GM12878 (cell line): ENCODE data around the gene TRAF2. TPM values are rescaled to one million over a fixed set of nuclear protein-coding genes. Genes with fewer than 3 reads are reported as not detected.
A peak's percentile ranks its signal among the peaks of the same experiment; 100 is the strongest.

Source experiments
- ATAC-seq: fragments of 200-7000 bp; cut with Tn5 transposase; 3 replicates; pipeline ENCODE4 v1.9.1; 2020; ENCODE audit warnings: mild to moderate bottlenecking, moderate library complexity
- BruUV-seq: library from RNA; stranded (reverse); fragments of 400-500 nt; replicated peaks from 2 replicates; lab custom pipeline; 2021; lab: Mats Ljungman, UMichigan
- CTCF ChIA-PET: fragments of 300-600 bp; sonication (Branson Sonifier 250); formaldehyde crosslinking; extraction: SDS; loops from one replicate; lab custom pipeline; 2021; ENCODE audit warnings: inconsistent platforms; lab: Yijun Ruan, JAX
- POLR2A ChIA-PET: fragments of 350-600 bp; formaldehyde crosslinking; extraction: SDS; loops from one replicate; lab custom pipeline; 2021; ENCODE audit warnings: inconsistent platforms; lab: Charles Lee
- RAD21 ChIA-PET: fragments of 300-600 bp; sonication (Branson Sonifier 250); formaldehyde crosslinking; loops from one replicate; lab custom pipeline; 2023; ENCODE audit warnings: antibody characterized with exemption; ENCODE audit not compliant: unreplicated experiment; lab: Charles Lee
- SMC1A ChIA-PET: fragments of 300-600 bp; sonication (Branson Sonifier 250); formaldehyde crosslinking; loops from one replicate; lab custom pipeline; 2023; ENCODE audit not compliant: unreplicated experiment, uncharacterized antibody; lab: Charles Lee
- DNase-seq: peaks from one replicate; pipeline ENCODE4 v3.0.0-alpha.2; 2011; ENCODE audit warnings: low read depth, low spot score
- FAIRE-seq: peaks from 3 replicates; lab custom pipeline; 2011; peaks lifted over from hg19 to GRCh38; lab: Jason Lieb, UNC
- H2AFZ ChIP-seq: 2 replicates; pipeline ENCODE4 v1.6.0; 2011; ENCODE audit warnings: low read depth, low read length, control low read depth; ENCODE audit not compliant: control insufficient read depth
- H3K27ac ChIP-seq: 2 replicates; pipeline ENCODE4 v1.5.1; 2011; ENCODE audit warnings: control low read depth; ENCODE audit not compliant: control insufficient read depth, insufficient read depth
- H3K27me3 ChIP-seq, 2 experiments: replicated peaks in 1 of 2; 2 replicates each; pipeline versions ENCODE4 v1.6.0 to v1.6.1; 2011; ENCODE audit warnings: low read length in 1 of 2; ENCODE audit not compliant: control insufficient read depth in 2 of 2, insufficient read depth in 2 of 2
- H3K36me3 ChIP-seq, 2 experiments: 2 replicates each; pipeline ENCODE4 v1.5.1; 2011; ENCODE audit warnings: low read length in 1 of 2; ENCODE audit not compliant: control insufficient read depth in 2 of 2, insufficient read depth in 2 of 2
- H3K4me1 ChIP-seq: 2 replicates; pipeline ENCODE4 v1.6.1; 2011; ENCODE audit warnings: mild to moderate bottlenecking, low read length, moderate library complexity, mixed read lengths; ENCODE audit not compliant: control insufficient read depth, insufficient read depth
- H3K4me2 ChIP-seq: 2 replicates; pipeline ENCODE4 v1.6.0; 2011; ENCODE audit warnings: control low read depth; ENCODE audit not compliant: control insufficient read depth, insufficient read depth
- H3K4me3 ChIP-seq: fragments of 200-600 bp; sonication (generic); 2 replicates; pipeline ENCODE4 v1.5.1; 2016
- H3K79me2 ChIP-seq: 2 replicates; pipeline ENCODE4 v1.6.0; 2011; ENCODE audit warnings: low read length; ENCODE audit not compliant: control insufficient read depth, insufficient read depth
- H3K9ac ChIP-seq: 2 replicates; pipeline ENCODE4 v1.8.0; 2011; ENCODE audit warnings: low read length, control low read depth, mixed read lengths; ENCODE audit not compliant: control insufficient read depth, insufficient read depth
- H3K9me3 ChIP-seq: replicated peaks from 3 replicates; pipeline ENCODE4 v1.5.1; 2011; ENCODE audit warnings: mild to moderate bottlenecking, low read length; ENCODE audit not compliant: control insufficient read depth, insufficient read depth
- H4K20me1 ChIP-seq: 2 replicates; pipeline ENCODE4 v1.6.0; 2011; ENCODE audit not compliant: control insufficient read depth, insufficient read depth
- KDM1A ChIP-seq: fragments of 200-600 bp; sonication (generic); IDR thresholded peaks from 2 replicates; pipeline ENCODE4 v1.6.1; 2016; ENCODE audit warnings: borderline replicate concordance
- MLLT1 ChIP-seq: fragments of 450-650 bp; IDR thresholded peaks from 2 replicates; pipeline ENCODE4 v1.6.1; 2016; ENCODE audit warnings: mild to moderate bottlenecking
- NR2C1 ChIP-seq: fragments of 450-650 bp; IDR thresholded peaks from 2 replicates; pipeline ENCODE4 v1.6.1; 2017; ENCODE audit warnings: antibody characterized with exemption, mild to moderate bottlenecking, moderate library complexity
- NR2C2 ChIP-seq: IDR thresholded peaks from 2 replicates; pipeline ENCODE4 v1.6.1; 2011; ENCODE audit warnings: borderline replicate concordance, low read depth; ENCODE audit not compliant: control insufficient read depth, insufficient read length
- PBX3 ChIP-seq: IDR thresholded peaks from 2 replicates; pipeline ENCODE4 v1.6.1; 2011; ENCODE audit warnings: mild to moderate bottlenecking, low read depth, low read length, moderate library complexity; ENCODE audit not compliant: insufficient replicate concordance
- PML ChIP-seq: IDR thresholded peaks from 2 replicates; pipeline ENCODE4 v1.6.1; 2012; ENCODE audit warnings: low read length, inconsistent platforms
- POLR2AphosphoS5 ChIP-seq: IDR thresholded peaks from 2 replicates; pipeline ENCODE4 v1.6.1; 2011; ENCODE audit warnings: mild to moderate bottlenecking, low read length, inconsistent platforms
- WGBS: methylation state at CpG from one replicate; pipeline ENCODE4 v1.1.6; 2016; ENCODE audit warnings: low lambda C conversion rate; ENCODE audit not compliant: insufficient replicate concordance, insufficient coverage; ENCODE audit errors: missing lambda C conversion rate; 5-methylcytosine and 5-hydroxymethylcytosine counted together
- in situ Hi-C: fragments of 300-500 bp; cut with MboI; formaldehyde crosslinking; loops from 9 replicates; pipeline ENCODE4 v1.14.3; 2018; ENCODE audit warnings: mixed read lengths
- intact Hi-C: fragments of 100-400 bp; cut with micrococcal nuclease; formaldehyde crosslinking; loops from one replicate; pipeline ENCODE4 v1.14.2; 2022; ENCODE audit not compliant: unreplicated experiment
- polyA plus RNA-seq, 11 experiments: library from polyadenylated mRNA; depleted of rRNA in 4 of 11; unstranded in 6 of 11; stranded (reverse) in 5 of 11; fragments of >200 nt; fragmentation: Nextera tagmentation in 4 of 11; fragmentation: Illumina TruSeq in 1 of 11; extraction: Ambion mirVana in 4 of 11; extraction: Trizol in 1 of 11; gene quantifications; 1 replicate in 1 of 11; 2 replicates in 10 of 11; pipeline versions ENCODE4 v1.2.1 to v1.2.3, GENCODE V29; 2011 to 2016; ENCODE audit warnings: inconsistent platforms in 2 of 11, missing spikeins in 2 of 11, low read depth in 1 of 11
- total RNA-seq, 4 experiments: library from RNA; depleted of rRNA in 3 of 4; stranded (reverse); fragments of >200 nt in 3 of 4; fragmentation: Illumina TruSeq in 1 of 4; extraction: Trizol in 1 of 4; gene quantifications; 2 replicates each; pipeline versions ENCODE4 v1.2.1 to v1.2.3, GENCODE V29; 2013 to 2021
- TF ChIP-seq, protein P1 (sequence below): fragments of 450-650 bp; IDR thresholded peaks from 2 replicates; pipeline ENCODE4 v1.6.1; 2016; ENCODE audit warnings: mild to moderate bottlenecking, moderate library complexity, borderline replicate concordance

TRAF2 gene
- total and polyA plus RNA-seq, 10 of the 15 experiments (the other 5 are each of a cell fraction or from before 2014, with no cell fraction given), result 0.34 to 39.5 (median 18.7) TPM

- ChIA-PET CTCF (no interaction called here), SMC1A (interaction anchor here (1.2 kb wide), 1 partner anchor 37 kb away, joined by 3 read pairs; no protein-coding TSS in a partner anchor), RAD21 (no interaction called here), POLR2A (no interaction called here)
- FAIRE-seq (no peak), DNase-seq (no peak), ATAC-seq (no peak)
- in situ Hi-C loops, result no loop called here
- 0 out of 2 replicates have a peak, but pooled peaks cover 2% of the 10 kb centered on the region for H4K20me1 ChIP-seq
- H3K9me3 ChIP-seq, result no peaks in the 10 kb centered on the region; the same call in 2 of the 3 replicates
- TF ChIP-seq MLLT1 (no peak), POLR2AphosphoS5 (0 out of 2 replicates have a peak, but pooled peaks have one; percentile 38)
- WGBS, result 53% methylated on average over 11 of the region's 11 CpGs
- H3K36me3 ChIP-seq, result peaks cover 3 to 8% of the 10 kb centered on the region in 2 experiments; a peak in 3 of 4 replicates
- H3K79me2 ChIP-seq, result peaks cover 24% of the 10 kb centered on the region
- BruUV-seq, result TSS peak; percentile 30
- H3K4me3 ChIP-seq, result peak overlapping the region; percentile 97
- no peaks in the 10 kb centered on the region for H3K27me3 ChIP-seq
- intact Hi-C loops, result no loop called here
- H2AFZ ChIP-seq, result no peak overlapping the region
- 0 out of 2 replicates have a peak overlapping the region, but pooled peaks have one; percentile 9 for H3K27ac ChIP-seq
- H3K9ac ChIP-seq, result peak overlapping the region; percentile 83
- H3K4me1 ChIP-seq, result peaks cover 5% of the 10 kb centered on the region
- peak overlapping the region; percentile 96 for H3K4me2 ChIP-seq
These were observed 21.1 kb upstream of the TRAF2 start for GRCh38 chr9:136865041-136865767.

GRCh38 chr9:136865768-136866103 lies 20.6 kb upstream of the TRAF2 start:
- RAD21 ChIA-PET, result no interaction called here
- H3K9ac ChIP-seq, result peak overlapping the region; percentile 83
- H3K27ac ChIP-seq, result peak overlapping the region; percentile 78
- in situ Hi-C loops, result no loop called here
- H3K36me3 ChIP-seq, result peaks cover 3 to 8% of the 10 kb centered on the region in 2 experiments; a peak in 3 of 4 replicates
- ATAC-seq, result peak; percentile 54
- WGBS, result no CpG with 5 or more reads among the region's 20 CpGs
- no peaks in the 10 kb centered on the region; the same call in 2 of the 3 replicates for H3K9me3 ChIP-seq
- BruUV-seq, result no TSS peak
- H3K4me1 ChIP-seq, result peaks cover 5% of the 10 kb centered on the region
- H2AFZ ChIP-seq, result no peak overlapping the region; the same call in 1 of the 2 replicates
- DNase-seq, result no peak
- intact Hi-C loops, result no loop called here
- H3K4me2 ChIP-seq, result peak overlapping the region; percentile 96
- 0 out of 2 replicates have a peak, but pooled peaks cover 2% of the 10 kb centered on the region for H4K20me1 ChIP-seq
- no peak for FAIRE-seq
- CTCF ChIA-PET, result no interaction called here
- SMC1A ChIA-PET, result no interaction called here
- H3K4me3 ChIP-seq, result peak overlapping the region; percentile 97
- POLR2A ChIA-PET, result interaction anchor here (1.0 kb wide), 1 partner anchor 22 kb away, joined by 4 read pairs; no protein-coding TSS in a partner anchor
- peaks cover 24% of the 10 kb centered on the region for H3K79me2 ChIP-seq
- no peaks in the 10 kb centered on the region for H3K27me3 ChIP-seq
- TF ChIP-seq NR2C1 (no peak), KDM1A (no peak), PML (no peak), PBX3 (no peak), NR2C2 (no peak)
- TF ChIP-seq, protein P1, sequence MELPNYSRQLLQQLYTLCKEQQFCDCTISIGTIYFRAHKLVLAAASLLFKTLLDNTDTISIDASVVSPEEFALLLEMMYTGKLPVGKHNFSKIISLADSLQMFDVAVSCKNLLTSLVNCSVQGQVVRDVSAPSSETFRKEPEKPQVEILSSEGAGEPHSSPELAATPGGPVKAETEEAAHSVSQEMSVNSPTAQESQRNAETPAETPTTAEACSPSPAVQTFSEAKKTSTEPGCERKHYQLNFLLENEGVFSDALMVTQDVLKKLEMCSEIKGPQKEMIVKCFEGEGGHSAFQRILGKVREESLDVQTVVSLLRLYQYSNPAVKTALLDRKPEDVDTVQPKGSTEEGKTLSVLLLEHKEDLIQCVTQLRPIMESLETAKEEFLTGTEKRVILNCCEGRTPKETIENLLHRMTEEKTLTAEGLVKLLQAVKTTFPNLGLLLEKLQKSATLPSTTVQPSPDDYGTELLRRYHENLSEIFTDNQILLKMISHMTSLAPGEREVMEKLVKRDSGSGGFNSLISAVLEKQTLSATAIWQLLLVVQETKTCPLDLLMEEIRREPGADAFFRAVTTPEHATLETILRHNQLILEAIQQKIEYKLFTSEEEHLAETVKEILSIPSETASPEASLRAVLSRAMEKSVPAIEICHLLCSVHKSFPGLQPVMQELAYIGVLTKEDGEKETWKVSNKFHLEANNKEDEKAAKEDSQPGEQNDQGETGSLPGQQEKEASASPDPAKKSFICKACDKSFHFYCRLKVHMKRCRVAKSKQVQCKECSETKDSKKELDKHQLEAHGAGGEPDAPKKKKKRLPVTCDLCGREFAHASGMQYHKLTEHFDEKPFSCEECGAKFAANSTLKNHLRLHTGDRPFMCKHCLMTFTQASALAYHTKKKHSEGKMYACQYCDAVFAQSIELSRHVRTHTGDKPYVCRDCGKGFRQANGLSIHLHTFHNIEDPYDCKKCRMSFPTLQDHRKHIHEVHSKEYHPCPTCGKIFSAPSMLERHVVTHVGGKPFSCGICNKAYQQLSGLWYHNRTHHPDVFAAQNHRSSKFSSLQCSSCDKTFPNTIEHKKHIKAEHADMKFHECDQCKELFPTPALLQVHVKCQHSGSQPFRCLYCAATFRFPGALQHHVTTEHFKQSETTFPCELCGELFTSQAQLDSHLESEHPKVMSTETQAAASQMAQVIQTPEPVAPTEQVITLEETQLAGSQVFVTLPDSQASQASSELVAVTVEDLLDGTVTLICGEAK, result no peak
